Central memory CD8-positive, alpha-beta T cell (primary cell): ENCODE results near the gene SPATA6L.

Source experiments
- ATAC-seq: fragments of 150-1000 bp; cut with Tn5 transposase; replicated peaks from 2 replicates; pipeline ENCODE4 v1.10.0; 2022; ENCODE audit warnings: mild to moderate bottlenecking, moderate FRiP score, moderate number of reproducible peaks; ENCODE audit not compliant: poor library complexity, severe bottlenecking; ENCODE audit errors: extremely low read depth
- DNase-seq, 2 donors: peaks; one replicate each; pipeline ENCODE4 v3.0.0; 2021; ENCODE audit warnings: low spot score in 2 of 2
- H3K27ac Mint-ChIP-seq: one replicate; pipeline ENCODE4 v1.8.0; 2022; ENCODE audit warnings: low read depth, mild to moderate bottlenecking, moderate library complexity, mixed read lengths
- H3K27me3 Mint-ChIP-seq: one replicate; pipeline ENCODE4 v1.8.0; 2022; ENCODE audit warnings: mixed read lengths
- H3K36me3 Mint-ChIP-seq: one replicate; pipeline ENCODE4 v1.8.0; 2022; ENCODE audit warnings: mild to moderate bottlenecking, moderate library complexity, mixed read lengths; ENCODE audit not compliant: insufficient read depth
- H3K4me1 Mint-ChIP-seq: one replicate; pipeline ENCODE4 v1.8.0; 2022; ENCODE audit warnings: mixed read lengths
- H3K4me3 Mint-ChIP-seq: one replicate; pipeline ENCODE4 v1.8.0; 2022; ENCODE audit warnings: mild to moderate bottlenecking, moderate library complexity, mixed read lengths
- H3K9me3 Mint-ChIP-seq: one replicate; pipeline ENCODE4 v1.8.0; 2022; ENCODE audit warnings: mixed read lengths

SPATA6L gene

GRCh38 chr9:4573176-4573575 lies 93.1 kb downstream of the SPATA6L start:
- no peak for ATAC-seq
- H3K36me3 Mint-ChIP-seq = peaks cover 3% of the 10 kb centered on the region
- peak overlapping the region; percentile 29 for H3K4me3 Mint-ChIP-seq
- no peaks in the 10 kb centered on the region for H3K9me3 Mint-ChIP-seq
- no peak for DNase-seq
- no peaks in the 10 kb centered on the region for H3K27me3 Mint-ChIP-seq
- peak overlapping the region; percentile 88 for H3K27ac Mint-ChIP-seq
- H3K4me1 Mint-ChIP-seq = peaks cover 36% of the 10 kb centered on the region

GRCh38 chr9:4572184-4572826 lies 94.0 kb downstream of the SPATA6L start:
- H3K27me3 Mint-ChIP-seq = no peaks in the 10 kb centered on the region
- DNase-seq = no peak
- H3K4me1 Mint-ChIP-seq = peaks cover 36% of the 10 kb centered on the region
- no peaks in the 10 kb centered on the region for H3K9me3 Mint-ChIP-seq
- H3K36me3 Mint-ChIP-seq = peaks cover 3% of the 10 kb centered on the region
- peak; percentile 63 for ATAC-seq
- H3K4me3 Mint-ChIP-seq = peak overlapping the region; percentile 29
- peak overlapping the region; percentile 88 for H3K27ac Mint-ChIP-seq

GRCh38 chr9:4569101-4569500 lies 97.2 kb downstream of the SPATA6L start:
- Mint-ChIP-seq H3K4me1 (peaks cover 29% of the 10 kb centered on the region), H3K36me3 (peaks cover 3% of the 10 kb centered on the region), H3K9me3 (peaks cover 4% of the 10 kb centered on the region), H3K27me3 (no peaks in the 10 kb centered on the region), H3K4me3 (no peak overlapping the region), H3K27ac (no peak overlapping the region)
- no peak for DNase-seq
- no peak for ATAC-seq

DNA sequence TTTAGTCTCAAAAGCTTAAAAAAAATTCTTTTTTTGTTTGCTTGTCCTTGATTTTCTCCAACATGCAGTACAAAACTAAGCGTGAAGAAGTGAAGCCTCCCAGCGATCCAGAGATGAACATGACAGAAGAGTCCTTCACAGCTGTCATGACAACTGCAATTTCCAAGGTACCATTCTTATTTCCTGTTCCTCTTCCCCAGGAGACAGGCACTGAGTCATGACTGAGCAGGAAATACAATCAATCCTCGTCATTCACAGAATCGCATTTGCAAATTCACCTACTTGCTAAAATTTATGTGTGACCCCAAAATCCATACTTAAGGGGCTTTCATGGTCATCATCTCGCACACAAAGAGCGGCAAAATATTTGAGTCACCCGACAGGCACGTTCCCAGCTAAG lies 98.7 kb downstream of the SPATA6L start:
- peaks cover 27% of the 10 kb centered on the region for H3K4me1 Mint-ChIP-seq
- H3K27me3 Mint-ChIP-seq = no peaks in the 10 kb centered on the region
- H3K36me3 Mint-ChIP-seq = peaks cover 1% of the 10 kb centered on the region
- no peak for DNase-seq
- H3K27ac Mint-ChIP-seq = no peak overlapping the region
- no peak overlapping the region for H3K4me3 Mint-ChIP-seq
- peaks cover 4% of the 10 kb centered on the region for H3K9me3 Mint-ChIP-seq
- ATAC-seq = no peak

DNA sequence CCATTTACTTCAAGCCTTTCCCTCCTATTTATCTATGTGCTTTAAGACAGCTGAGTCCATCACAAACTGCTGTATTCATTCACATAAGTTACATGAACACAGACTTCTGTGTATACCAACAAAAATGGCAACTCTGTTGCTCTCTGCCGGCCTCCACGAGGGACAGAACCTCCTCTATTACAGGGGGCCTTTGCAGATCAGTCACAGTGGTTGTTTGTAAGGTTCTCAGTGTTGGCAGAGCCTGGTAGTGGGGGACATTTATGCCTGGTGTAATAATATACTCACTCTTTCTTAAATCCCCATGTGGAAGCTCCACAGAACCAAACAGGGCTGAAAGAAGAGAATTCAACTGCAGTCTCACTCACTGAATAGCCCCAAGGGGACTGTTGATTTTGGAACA lies 99.5 kb downstream of the SPATA6L start:
- no peak overlapping the region for H3K27ac Mint-ChIP-seq

GRCh38 chr9:4563105-4563504 lies 103.2 kb downstream of the SPATA6L start:
- H3K4me3 Mint-ChIP-seq = peak overlapping the region; percentile 28
- ATAC-seq = peak; percentile 75

More for the DNA sequence above, 99.5 kb downstream of the SPATA6L start:
- peaks cover 4% of the 10 kb centered on the region for H3K9me3 Mint-ChIP-seq
- no peaks in the 10 kb centered on the region for H3K27me3 Mint-ChIP-seq
- H3K36me3 Mint-ChIP-seq = no peaks in the 10 kb centered on the region
- no peak overlapping the region for H3K4me3 Mint-ChIP-seq
- peaks cover 19% of the 10 kb centered on the region for H3K4me1 Mint-ChIP-seq
- DNase-seq (no peak), ATAC-seq (no peak)

GRCh38 chr9:4559261-4560182 lies 106.8 kb downstream of the SPATA6L start:
- H3K9me3 Mint-ChIP-seq = no peaks in the 10 kb centered on the region
- H3K4me3 Mint-ChIP-seq = no peak overlapping the region
- no peak for ATAC-seq
- no peak for DNase-seq
- peaks cover 29% of the 10 kb centered on the region for H3K4me1 Mint-ChIP-seq
- H3K27ac Mint-ChIP-seq = no peak overlapping the region
- no peaks in the 10 kb centered on the region for H3K27me3 Mint-ChIP-seq
- no peaks in the 10 kb centered on the region for H3K36me3 Mint-ChIP-seq

More at GRCh38 chr9:4563105-4563504, 103.2 kb downstream of the SPATA6L start:
- Mint-ChIP-seq H3K9me3 (peaks cover 4% of the 10 kb centered on the region), H3K27me3 (no peaks in the 10 kb centered on the region), H3K27ac (peak overlapping the region; percentile 39), H3K36me3 (no peaks in the 10 kb centered on the region), H3K4me1 (peaks cover 18% of the 10 kb centered on the region)
- no peak for DNase-seq

DNA sequence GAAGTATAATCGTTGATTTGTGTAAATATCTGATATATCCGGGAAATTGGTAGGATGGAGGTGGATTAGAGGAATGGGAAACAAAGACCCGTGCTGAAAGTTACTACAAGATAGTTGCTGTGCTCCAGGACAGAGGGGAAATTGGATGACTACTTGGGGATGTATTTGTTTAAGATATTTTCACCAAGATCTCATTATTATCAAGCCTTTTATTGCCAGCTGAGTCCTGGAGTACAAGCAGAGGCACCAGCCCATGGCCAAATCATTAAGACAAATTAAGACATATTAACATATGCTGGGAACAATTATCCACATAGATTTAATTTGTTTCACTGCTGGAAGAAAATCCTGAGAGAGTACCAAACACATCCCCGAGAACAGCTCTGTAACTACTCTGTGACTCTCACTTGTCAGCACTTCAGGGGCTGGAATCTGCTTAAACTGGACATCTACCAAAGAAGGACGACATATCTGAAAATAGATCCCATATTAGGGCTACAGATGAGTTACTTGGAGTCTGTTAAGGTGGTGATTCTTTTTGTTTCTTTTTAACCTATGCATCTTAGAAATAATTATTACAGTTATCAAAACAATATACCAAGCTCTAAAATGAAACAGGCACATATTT lies 107.8 kb downstream of the SPATA6L start:
- no peak for ATAC-seq
- Mint-ChIP-seq H3K4me3 (no peak overlapping the region), H3K27me3 (no peaks in the 10 kb centered on the region), H3K4me1 (peaks cover 24% of the 10 kb centered on the region), H3K36me3 (no peaks in the 10 kb centered on the region), H3K27ac (no peak overlapping the region), H3K9me3 (no peaks in the 10 kb centered on the region)
- DNase-seq = no peak

- H3K9me3 Mint-ChIP-seq = no peaks in the 10 kb centered on the region
- ATAC-seq = no peak
- no peaks in the 10 kb centered on the region for H3K36me3 Mint-ChIP-seq
- no peaks in the 10 kb centered on the region for H3K27me3 Mint-ChIP-seq
- H3K4me1 Mint-ChIP-seq = peaks cover 17% of the 10 kb centered on the region
- no peak for DNase-seq
- no peak overlapping the region for H3K4me3 Mint-ChIP-seq
- no peak overlapping the region for H3K27ac Mint-ChIP-seq
Measured at GRCh38 chr9:4555236-4555635, 111.0 kb downstream of the SPATA6L start.

- no peaks in the 10 kb centered on the region for H3K36me3 Mint-ChIP-seq
- H3K27ac Mint-ChIP-seq = no peak overlapping the region
- no peak overlapping the region for H3K4me3 Mint-ChIP-seq
- no peaks in the 10 kb centered on the region for H3K9me3 Mint-ChIP-seq
- ATAC-seq (no peak), DNase-seq (no peak)
- no peaks in the 10 kb centered on the region for H3K27me3 Mint-ChIP-seq
- H3K4me1 Mint-ChIP-seq = peaks cover 17% of the 10 kb centered on the region
Measured at GRCh38 chr9:4553951-4554381, 112.3 kb downstream of the SPATA6L start.

DNA sequence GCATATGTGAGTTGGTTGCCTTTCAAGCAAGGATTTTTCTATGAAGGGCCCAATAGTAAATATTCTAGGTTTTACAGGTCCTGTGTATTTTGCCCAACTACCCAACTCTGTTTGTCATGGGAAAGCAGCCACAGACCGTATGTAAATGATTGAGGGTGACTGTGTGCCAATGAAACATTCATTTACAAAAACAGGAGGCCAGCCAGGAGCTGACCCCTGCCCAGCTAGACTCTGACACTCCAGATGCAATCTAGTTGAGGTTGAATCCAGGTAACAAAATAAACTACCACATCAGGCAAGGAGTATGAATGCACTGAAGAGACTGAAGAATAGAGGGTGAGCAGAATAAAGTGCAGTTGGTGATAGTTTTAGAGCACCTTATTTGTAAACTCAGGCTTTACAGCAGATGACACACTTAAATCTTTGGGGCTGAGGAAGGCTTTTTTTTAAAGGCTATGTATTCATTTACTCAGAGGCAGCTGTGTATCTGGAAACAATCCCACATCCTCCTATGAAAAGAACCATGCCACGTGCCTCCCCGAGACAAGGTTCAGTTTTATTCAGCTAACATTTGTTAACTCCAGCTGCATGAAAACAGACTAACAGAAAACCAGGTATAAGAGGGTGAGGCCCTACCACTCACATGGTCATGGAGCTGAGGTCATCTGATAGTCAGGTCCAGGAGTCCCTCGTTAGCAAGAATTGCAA lies 115.3 kb downstream of the SPATA6L start:
- DNase-seq (no peak), ATAC-seq (no peak)
- H3K27me3 Mint-ChIP-seq = no peaks in the 10 kb centered on the region
- no peak overlapping the region for H3K4me3 Mint-ChIP-seq
- no peaks in the 10 kb centered on the region for H3K36me3 Mint-ChIP-seq
- no peak overlapping the region for H3K27ac Mint-ChIP-seq
- peaks cover 17% of the 10 kb centered on the region for H3K4me1 Mint-ChIP-seq
- H3K9me3 Mint-ChIP-seq = no peaks in the 10 kb centered on the region

- Mint-ChIP-seq H3K36me3 (no peaks in the 10 kb centered on the region), H3K4me1 (peaks cover 8% of the 10 kb centered on the region), H3K27ac (no peak overlapping the region), H3K27me3 (no peaks in the 10 kb centered on the region), H3K9me3 (no peaks in the 10 kb centered on the region), H3K4me3 (no peak overlapping the region)
- no peak for ATAC-seq
- no peak for DNase-seq
Measured at GRCh38 chr9:4549751-4550295, 116.5 kb downstream of the SPATA6L start.
